ENCODE data around the gene FRAT2. TPM values are rescaled to one million over a fixed set of nuclear protein-coding genes. Genes with fewer than 3 reads are reported as not detected.
A peak's percentile ranks its signal among the peaks of the same experiment; 100 is the strongest.

Gene FRAT2
- total RNA-seq (10 to 100 TPM in 1 of 2 donors, 1 to 10 TPM in 1; 8.1 to 10.5 TPM), polyA plus RNA-seq (ENCODE audit: insufficient read length in 2 of 2) (10 to 100 TPM; 11.2 to 11.6 TPM)
- long read RNA-seq, donor 1, transcript FRAT2-201 (1 exons, 2,213 nt), result major isoform, 30 of 30 reads
- long read RNA-seq, donor 1, partial matches to known transcripts, result 0 of 30 reads
- long read RNA-seq, donor 1, other reads (novel, unspliced or antisense), result 0 of 30 reads
- long read RNA-seq, donor 2, transcript FRAT2-201 (1 exons, 2,213 nt), result major isoform, 8 of 8 reads
- long read RNA-seq, donor 2, partial matches to known transcripts, result 0 of 8 reads
- long read RNA-seq, donor 2, other reads (novel, unspliced or antisense), result 0 of 8 reads
- long read RNA-seq, donor 3, transcript FRAT2-201 (1 exons, 2,213 nt), result major isoform, 8 of 8 reads
- long read RNA-seq, donor 3, partial matches to known transcripts, result 0 of 8 reads
- long read RNA-seq, donor 3, other reads (novel, unspliced or antisense), result 0 of 8 reads
- long read RNA-seq, donor 4, transcript FRAT2-201 (1 exons, 2,213 nt), result major isoform, 24 of 24 reads
- long read RNA-seq, donor 4, partial matches to known transcripts, result 0 of 24 reads
- long read RNA-seq, donor 4, other reads (novel, unspliced or antisense), result 0 of 24 reads

- Histone ChIP-seq H3K4me3 (ENCODE audit: low read depth, low read length) (peak within 1 kb of the TSS; percentile 67), H3K27ac (ENCODE audit: low read depth, low read length) (peak within 1 kb of the TSS; percentile 78), H3K27me3 (ENCODE audit: control insufficient read depth, insufficient read depth, low read length) (peaks cover 15% of the 10 kb centered on the region), H3K9me3 (ENCODE audit: control insufficient read depth, insufficient read depth, low read length) (no peaks in the 10 kb centered on the region), H3K4me1 (ENCODE audit: control insufficient read depth, insufficient read depth, low read length) (peaks cover 31% of the 10 kb centered on the region), H3K36me3 (ENCODE audit: control insufficient read depth, insufficient read depth, low read length) (peaks cover 2% of the 10 kb centered on the region)
- DNase-seq (ENCODE audit: low read depth in 4 of 6, low spot score in 6 of 6), result peak in 5 of 6 donors; percentile 81 to 97 (median 87)
- under 1% methylated on average over 75 of the region's 103 CpGs for WGBS (ENCODE audit: insufficient coverage)
Observed at GRCh38 chr10:97334370-97335175, at the start of gene FRAT2. TSS of gene FRAT2 (minus strand) at chr10:97334729. CDS start at chr10:97334572, 157 bp downstream.

GRCh38 chr10:97384156-97384555, 49.6 kb upstream of the FRAT2 start:
- H3K27ac ChIP-seq (ENCODE audit: low read depth, low read length), result no peak overlapping the region
- WGBS (ENCODE audit: insufficient coverage), result 100% methylated on average over 5 of the region's 5 CpGs
- no peaks in the 10 kb centered on the region for H3K9me3 ChIP-seq (ENCODE audit: control insufficient read depth, insufficient read depth, low read length)
- H3K4me1 ChIP-seq (ENCODE audit: control insufficient read depth, insufficient read depth, low read length), result no peaks in the 10 kb centered on the region
- no peak overlapping the region for H3K4me3 ChIP-seq (ENCODE audit: low read depth, low read length)
- DNase-seq (ENCODE audit: low read depth in 4 of 6, low spot score in 6 of 6), result no peak
- peaks cover 78% of the 10 kb centered on the region for H3K36me3 ChIP-seq (ENCODE audit: control insufficient read depth, insufficient read depth, low read length)
- H3K27me3 ChIP-seq (ENCODE audit: control insufficient read depth, insufficient read depth, low read length), result no peaks in the 10 kb centered on the region

GRCh38 chr10:97383159-97383558, 48.6 kb upstream of the FRAT2 start:
- H3K36me3 ChIP-seq (ENCODE audit: control insufficient read depth, insufficient read depth, low read length), result peaks cover 74% of the 10 kb centered on the region

GRCh38 chr10:97381626-97382025, 47.1 kb upstream of the FRAT2 start:
- Histone ChIP-seq H3K4me1 (ENCODE audit: control insufficient read depth, insufficient read depth, low read length) (no peaks in the 10 kb centered on the region), H3K27me3 (ENCODE audit: control insufficient read depth, insufficient read depth, low read length) (no peaks in the 10 kb centered on the region), H3K9me3 (ENCODE audit: control insufficient read depth, insufficient read depth, low read length) (no peaks in the 10 kb centered on the region), H3K4me3 (ENCODE audit: low read depth, low read length) (no peak overlapping the region), H3K36me3 (ENCODE audit: control insufficient read depth, insufficient read depth, low read length) (peaks cover 73% of the 10 kb centered on the region), H3K27ac (ENCODE audit: low read depth, low read length) (no peak overlapping the region)
- whole genome bisulfite sequencing (ENCODE audit: insufficient coverage), result 84% methylated on average over 6 of the region's 8 CpGs
- DNase-seq (ENCODE audit: low read depth in 4 of 6, low spot score in 6 of 6), result no peak

More at GRCh38 chr10:97383159-97383558, 48.6 kb upstream of the FRAT2 start:
- 81% methylated on average over 3 of the region's 7 CpGs for WGBS (ENCODE audit: insufficient coverage)
- Histone ChIP-seq H3K27ac (ENCODE audit: low read depth, low read length) (no peak overlapping the region), H3K27me3 (ENCODE audit: control insufficient read depth, insufficient read depth, low read length) (no peaks in the 10 kb centered on the region), H3K4me1 (ENCODE audit: control insufficient read depth, insufficient read depth, low read length) (no peaks in the 10 kb centered on the region), H3K4me3 (ENCODE audit: low read depth, low read length) (no peak overlapping the region), H3K9me3 (ENCODE audit: control insufficient read depth, insufficient read depth, low read length) (no peaks in the 10 kb centered on the region)
- DNase-seq (ENCODE audit: low read depth in 4 of 6, low spot score in 6 of 6), result no peak

- WGBS (ENCODE audit: insufficient coverage), result 93% methylated on average over 8 of the region's 8 CpGs
- H3K27me3 ChIP-seq (ENCODE audit: control insufficient read depth, insufficient read depth, low read length), result no peaks in the 10 kb centered on the region
- H3K27ac ChIP-seq (ENCODE audit: low read depth, low read length), result no peak overlapping the region
- H3K36me3 ChIP-seq (ENCODE audit: control insufficient read depth, insufficient read depth, low read length), result peaks cover 72% of the 10 kb centered on the region
- H3K4me1 ChIP-seq (ENCODE audit: control insufficient read depth, insufficient read depth, low read length), result no peaks in the 10 kb centered on the region
- DNase-seq (ENCODE audit: low read depth in 4 of 6, low spot score in 6 of 6), result no peak
- H3K4me3 ChIP-seq (ENCODE audit: low read depth, low read length), result no peak overlapping the region
- no peaks in the 10 kb centered on the region for H3K9me3 ChIP-seq (ENCODE audit: control insufficient read depth, insufficient read depth, low read length)
Observed at GRCh38 chr10:97380516-97380915, 46.0 kb upstream of the FRAT2 start.

GRCh38 chr10:97378933-97379921, 44.7 kb upstream of the FRAT2 start:
- Histone ChIP-seq H3K36me3 (ENCODE audit: control insufficient read depth, insufficient read depth, low read length) (peaks cover 64% of the 10 kb centered on the region), H3K4me3 (ENCODE audit: low read depth, low read length) (no peak overlapping the region), H3K4me1 (ENCODE audit: control insufficient read depth, insufficient read depth, low read length) (no peaks in the 10 kb centered on the region), H3K9me3 (ENCODE audit: control insufficient read depth, insufficient read depth, low read length) (no peaks in the 10 kb centered on the region), H3K27me3 (ENCODE audit: control insufficient read depth, insufficient read depth, low read length) (no peaks in the 10 kb centered on the region), H3K27ac (ENCODE audit: low read depth, low read length) (no peak overlapping the region)
- WGBS (ENCODE audit: insufficient coverage), result 91% methylated on average over 10 of the region's 15 CpGs
- no peak for DNase-seq (ENCODE audit: low read depth in 4 of 6, low spot score in 6 of 6)

- H3K36me3 ChIP-seq (ENCODE audit: control insufficient read depth, insufficient read depth, low read length), result peaks cover 72% of the 10 kb centered on the region
- no peak overlapping the region for H3K27ac ChIP-seq (ENCODE audit: low read depth, low read length)
- H3K4me1 ChIP-seq (ENCODE audit: control insufficient read depth, insufficient read depth, low read length), result no peaks in the 10 kb centered on the region
- no peak for DNase-seq (ENCODE audit: low read depth in 4 of 6, low spot score in 6 of 6)
- H3K4me3 ChIP-seq (ENCODE audit: low read depth, low read length), result no peak overlapping the region
- H3K27me3 ChIP-seq (ENCODE audit: control insufficient read depth, insufficient read depth, low read length), result no peaks in the 10 kb centered on the region
- WGBS (ENCODE audit: insufficient coverage), result 85% methylated on average over 4 of the region's 6 CpGs
- no peaks in the 10 kb centered on the region for H3K9me3 ChIP-seq (ENCODE audit: control insufficient read depth, insufficient read depth, low read length)
Observed at GRCh38 chr10:97376413-97376812, 41.9 kb upstream of the FRAT2 start.

GRCh38 chr10:97373456-97373855, 38.9 kb upstream of the FRAT2 start:
- H3K36me3 ChIP-seq (ENCODE audit: control insufficient read depth, insufficient read depth, low read length), result peaks cover 75% of the 10 kb centered on the region
- H3K4me1 ChIP-seq (ENCODE audit: control insufficient read depth, insufficient read depth, low read length), result no peaks in the 10 kb centered on the region
- over 99% methylated on average over 10 of the region's 10 CpGs for WGBS (ENCODE audit: insufficient coverage)
- H3K27me3 ChIP-seq (ENCODE audit: control insufficient read depth, insufficient read depth, low read length), result no peaks in the 10 kb centered on the region
- no peak for DNase-seq (ENCODE audit: low read depth in 4 of 6, low spot score in 6 of 6)
- no peak overlapping the region for H3K4me3 ChIP-seq (ENCODE audit: low read depth, low read length)
- H3K27ac ChIP-seq (ENCODE audit: low read depth, low read length), result no peak overlapping the region
- no peaks in the 10 kb centered on the region for H3K9me3 ChIP-seq (ENCODE audit: control insufficient read depth, insufficient read depth, low read length)
